ENCODE results near the gene GJB2. TPM values are rescaled to one million over a fixed set of nuclear protein-coding genes. Genes with fewer than 3 reads are reported as not detected.

Gene GJB2
- polyA plus RNA-seq, 1 donor (not counting 4 experiments of a cell fraction or from before 2014, with no cell fraction given): 374 TPM

DNA sequence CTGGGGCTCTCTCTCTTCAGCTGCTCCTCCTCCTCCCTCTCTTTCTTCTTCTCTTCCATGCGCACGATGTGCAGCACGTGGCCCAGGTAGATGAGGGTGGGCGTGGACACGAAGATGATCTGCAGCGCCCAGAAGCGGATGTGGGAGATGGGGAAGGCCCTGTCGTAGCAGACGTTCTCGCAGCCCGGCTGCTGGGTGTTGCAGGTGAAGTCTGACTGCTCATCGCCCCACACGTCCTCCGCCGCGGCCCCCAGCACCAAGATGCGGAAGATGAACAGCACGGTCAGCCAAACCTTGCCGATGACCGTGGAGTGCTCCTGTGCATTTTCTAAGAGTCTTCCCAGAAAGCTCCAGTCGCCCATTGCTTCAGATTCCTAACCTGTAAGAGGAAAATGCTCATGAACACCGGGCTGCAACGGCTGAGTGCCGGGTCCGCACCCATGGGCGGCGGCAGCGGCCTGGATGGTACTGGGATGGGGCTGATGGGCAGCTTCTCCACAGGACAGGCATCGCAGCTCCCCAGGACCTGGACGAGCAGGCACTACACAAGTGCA lies 49.7 kb downstream of the GJB2 start:
- H4K20me1 ChIP-seq (ENCODE audit: control insufficient read depth, extremely low read depth, insufficient read depth, low read length): no peaks in the 10 kb centered on the region
- peaks cover 66% of the 10 kb centered on the region for H3K27me3 ChIP-seq (ENCODE audit: control insufficient read depth, extremely low read depth, insufficient read depth, low read length)
- H3K9me1 ChIP-seq (ENCODE audit: control insufficient read depth, extremely low read depth, insufficient read depth, low read length): no peaks in the 10 kb centered on the region
- no peak overlapping the region for H3K4me2 ChIP-seq (ENCODE audit: control insufficient read depth, extremely low read depth, insufficient read depth, low read depth, low read length)
- TF ChIP-seq EZH2 (IDR thresholded peaks at IDR 0.05; ENCODE audit: low read length): no peak
- TF ChIP-seq, protein P1, sequence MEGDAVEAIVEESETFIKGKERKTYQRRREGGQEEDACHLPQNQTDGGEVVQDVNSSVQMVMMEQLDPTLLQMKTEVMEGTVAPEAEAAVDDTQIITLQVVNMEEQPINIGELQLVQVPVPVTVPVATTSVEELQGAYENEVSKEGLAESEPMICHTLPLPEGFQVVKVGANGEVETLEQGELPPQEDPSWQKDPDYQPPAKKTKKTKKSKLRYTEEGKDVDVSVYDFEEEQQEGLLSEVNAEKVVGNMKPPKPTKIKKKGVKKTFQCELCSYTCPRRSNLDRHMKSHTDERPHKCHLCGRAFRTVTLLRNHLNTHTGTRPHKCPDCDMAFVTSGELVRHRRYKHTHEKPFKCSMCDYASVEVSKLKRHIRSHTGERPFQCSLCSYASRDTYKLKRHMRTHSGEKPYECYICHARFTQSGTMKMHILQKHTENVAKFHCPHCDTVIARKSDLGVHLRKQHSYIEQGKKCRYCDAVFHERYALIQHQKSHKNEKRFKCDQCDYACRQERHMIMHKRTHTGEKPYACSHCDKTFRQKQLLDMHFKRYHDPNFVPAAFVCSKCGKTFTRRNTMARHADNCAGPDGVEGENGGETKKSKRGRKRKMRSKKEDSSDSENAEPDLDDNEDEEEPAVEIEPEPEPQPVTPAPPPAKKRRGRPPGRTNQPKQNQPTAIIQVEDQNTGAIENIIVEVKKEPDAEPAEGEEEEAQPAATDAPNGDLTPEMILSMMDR (optimal IDR thresholded peaks at IDR 0.05 in 1 of 3, IDR thresholded peaks at IDR 0.05 in 1 of 3, conservative IDR thresholded peaks at IDR 0.05 in 1 of 3; ENCODE audit: extremely low read depth in 1 of 3, insufficient read depth in 2 of 3, low read length in 3 of 3): no peak
- no peak overlapping the region for H3K27ac ChIP-seq (ENCODE audit: control insufficient read depth, insufficient read depth, low read length)
- H3K79me2 ChIP-seq (ENCODE audit: control insufficient read depth, insufficient read depth, low read length): no peaks in the 10 kb centered on the region
- no peak overlapping the region for H3K4me3 ChIP-seq (ENCODE audit: control insufficient read depth in 2 of 3, extremely low read depth in 1 of 3, insufficient read depth in 2 of 3, low read depth in 1 of 3, low read length in 3 of 3)
- DNase-seq (ENCODE audit: low read depth, low spot score): no peak
- no peak overlapping the region for H2AFZ ChIP-seq (ENCODE audit: control insufficient read depth, low read length)
- no peak for FAIRE-seq
- H3K9ac ChIP-seq (ENCODE audit: control insufficient read depth, extremely low read depth, insufficient read depth, low read length): no peak overlapping the region
- no peaks in the 10 kb centered on the region for H3K4me1 ChIP-seq (ENCODE audit: control insufficient read depth, extremely low read depth, insufficient read depth, low read length)
- H3K36me3 ChIP-seq (ENCODE audit: control insufficient read depth in 2 of 2, extremely low read depth in 1 of 2, insufficient read depth in 2 of 2, low read length in 2 of 2): no peaks in the 10 kb centered on the region
- H3K9me3 ChIP-seq (ENCODE audit: control insufficient read depth, low read depth, low read length): no peaks in the 10 kb centered on the region
- dilution Hi-C loops (cut with MboI; ENCODE audit: extremely low pct_ligation_motif_present, low sequenced_read_pairs): no loop called here

DNA sequence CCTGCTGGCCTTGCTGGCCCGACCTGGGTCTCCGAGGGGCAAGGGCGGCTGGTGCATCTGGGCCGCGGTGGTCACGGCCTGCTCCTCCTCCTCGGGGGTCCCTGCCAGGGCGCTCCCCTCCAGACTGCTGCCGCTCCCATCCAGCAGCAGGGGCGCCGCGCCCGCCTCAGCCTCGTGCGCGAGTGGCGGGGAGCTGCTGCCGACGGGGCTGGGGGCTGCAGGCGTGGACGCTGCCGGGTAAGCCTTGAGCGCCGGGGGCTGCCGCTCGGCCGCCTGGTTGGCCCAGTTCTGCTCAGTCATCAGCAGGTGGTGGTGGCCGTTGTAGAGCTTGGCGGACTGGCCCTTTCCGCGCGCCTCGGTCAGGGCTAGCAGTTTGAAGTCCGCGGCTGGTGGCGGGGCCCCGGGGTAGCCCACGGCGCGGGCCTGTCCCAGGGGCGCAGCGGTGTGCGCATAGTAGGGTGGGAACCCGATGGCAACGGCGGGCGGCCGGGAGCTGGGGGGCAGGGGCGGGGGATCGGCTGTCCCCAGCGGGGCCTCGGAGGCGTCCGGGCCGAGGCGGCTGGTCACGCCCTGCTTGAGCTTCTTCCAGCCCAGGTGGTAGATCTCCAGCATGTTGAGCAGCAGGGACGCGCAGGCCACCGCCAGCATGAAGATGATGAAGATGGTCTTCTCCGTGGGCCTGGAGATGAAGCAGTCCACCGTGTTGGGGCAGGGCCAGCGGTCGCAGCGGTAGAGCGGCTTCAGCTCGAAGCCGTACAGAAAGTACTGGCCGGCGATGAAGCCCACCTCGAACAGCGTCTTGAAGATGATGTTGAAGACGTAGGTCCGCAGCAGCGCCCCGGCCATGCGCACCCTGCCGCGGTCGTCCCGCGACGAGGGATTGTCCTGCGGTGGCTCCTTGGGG lies 50.5 kb downstream of the GJB2 start:
- H3K9me3 ChIP-seq (ENCODE audit: control insufficient read depth, low read depth, low read length): no peaks in the 10 kb centered on the region
- no peaks in the 10 kb centered on the region for H3K36me3 ChIP-seq (ENCODE audit: control insufficient read depth in 2 of 2, extremely low read depth in 1 of 2, insufficient read depth in 2 of 2, low read length in 2 of 2)
- TF ChIP-seq, protein P1 (optimal IDR thresholded peaks at IDR 0.05 in 1 of 3, IDR thresholded peaks at IDR 0.05 in 1 of 3, conservative IDR thresholded peaks at IDR 0.05 in 1 of 3; ENCODE audit: extremely low read depth in 1 of 3, insufficient read depth in 2 of 3, low read length in 3 of 3): no peak
- TF ChIP-seq EZH2 (IDR thresholded peaks at IDR 0.05; ENCODE audit: low read length): no peak
- H3K4me3 ChIP-seq (ENCODE audit: control insufficient read depth in 2 of 3, extremely low read depth in 1 of 3, insufficient read depth in 2 of 3, low read depth in 1 of 3, low read length in 3 of 3): no peak overlapping the region
- no peak overlapping the region for H2AFZ ChIP-seq (ENCODE audit: control insufficient read depth, low read length)
- no peak overlapping the region for H3K27ac ChIP-seq (ENCODE audit: control insufficient read depth, insufficient read depth, low read length)
- no peak overlapping the region for H3K9ac ChIP-seq (ENCODE audit: control insufficient read depth, extremely low read depth, insufficient read depth, low read length)
- dilution Hi-C loops (cut with MboI; ENCODE audit: extremely low pct_ligation_motif_present, low sequenced_read_pairs): no loop called here
- no peaks in the 10 kb centered on the region for H3K9me1 ChIP-seq (ENCODE audit: control insufficient read depth, extremely low read depth, insufficient read depth, low read length)
- peaks cover 73% of the 10 kb centered on the region for H3K27me3 ChIP-seq (ENCODE audit: control insufficient read depth, extremely low read depth, insufficient read depth, low read length)
- FAIRE-seq: no peak
- no peaks in the 10 kb centered on the region for H3K79me2 ChIP-seq (ENCODE audit: control insufficient read depth, insufficient read depth, low read length)
- no peaks in the 10 kb centered on the region for H3K4me1 ChIP-seq (ENCODE audit: control insufficient read depth, extremely low read depth, insufficient read depth, low read length)
- DNase-seq (ENCODE audit: low read depth, low spot score): no peak
- H4K20me1 ChIP-seq (ENCODE audit: control insufficient read depth, extremely low read depth, insufficient read depth, low read length): no peaks in the 10 kb centered on the region
- H3K4me2 ChIP-seq (ENCODE audit: control insufficient read depth, extremely low read depth, insufficient read depth, low read depth, low read length): no peak overlapping the region
